ENCODE results near the gene CLVS2.

DNA sequence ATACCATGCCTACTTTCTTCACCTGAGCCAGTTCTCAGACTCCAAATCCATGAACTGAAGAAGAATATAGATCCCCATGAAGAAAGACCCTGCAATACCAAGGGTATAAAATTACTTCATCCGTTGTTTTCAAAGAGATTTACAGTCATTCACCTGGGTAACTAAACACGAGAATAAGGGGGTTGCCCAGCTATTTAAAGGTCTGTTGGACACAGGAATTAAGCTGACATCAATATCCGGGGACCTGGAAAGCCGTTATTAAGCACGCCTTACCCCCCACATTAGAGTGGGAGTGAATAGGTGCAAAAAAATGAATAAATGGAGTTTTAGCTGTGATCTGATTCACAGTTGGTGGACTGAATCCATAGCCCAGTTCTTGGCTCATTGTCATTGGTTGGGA lies 28.9 kb downstream of the CLVS2 start:
- TF ChIP-seq, protein P1, sequence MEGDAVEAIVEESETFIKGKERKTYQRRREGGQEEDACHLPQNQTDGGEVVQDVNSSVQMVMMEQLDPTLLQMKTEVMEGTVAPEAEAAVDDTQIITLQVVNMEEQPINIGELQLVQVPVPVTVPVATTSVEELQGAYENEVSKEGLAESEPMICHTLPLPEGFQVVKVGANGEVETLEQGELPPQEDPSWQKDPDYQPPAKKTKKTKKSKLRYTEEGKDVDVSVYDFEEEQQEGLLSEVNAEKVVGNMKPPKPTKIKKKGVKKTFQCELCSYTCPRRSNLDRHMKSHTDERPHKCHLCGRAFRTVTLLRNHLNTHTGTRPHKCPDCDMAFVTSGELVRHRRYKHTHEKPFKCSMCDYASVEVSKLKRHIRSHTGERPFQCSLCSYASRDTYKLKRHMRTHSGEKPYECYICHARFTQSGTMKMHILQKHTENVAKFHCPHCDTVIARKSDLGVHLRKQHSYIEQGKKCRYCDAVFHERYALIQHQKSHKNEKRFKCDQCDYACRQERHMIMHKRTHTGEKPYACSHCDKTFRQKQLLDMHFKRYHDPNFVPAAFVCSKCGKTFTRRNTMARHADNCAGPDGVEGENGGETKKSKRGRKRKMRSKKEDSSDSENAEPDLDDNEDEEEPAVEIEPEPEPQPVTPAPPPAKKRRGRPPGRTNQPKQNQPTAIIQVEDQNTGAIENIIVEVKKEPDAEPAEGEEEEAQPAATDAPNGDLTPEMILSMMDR (IDR thresholded peaks at IDR 0.05; ENCODE audit: low read depth, low read length, missing input control), result no peak
- no peak for TF ChIP-seq YY1 (IDR thresholded peaks at IDR 0.05)
- TF ChIP-seq, protein P2, sequence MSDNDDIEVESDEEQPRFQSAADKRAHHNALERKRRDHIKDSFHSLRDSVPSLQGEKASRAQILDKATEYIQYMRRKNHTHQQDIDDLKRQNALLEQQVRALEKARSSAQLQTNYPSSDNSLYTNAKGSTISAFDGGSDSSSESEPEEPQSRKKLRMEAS (IDR thresholded peaks at IDR 0.05), result no peak
- TF ChIP-seq EGR1 (IDR thresholded peaks at IDR 0.05; ENCODE audit: low read depth in 2 of 2), result no peak
- no peak for TF ChIP-seq GABPA (IDR thresholded peaks at IDR 0.05 in 1 of 2, conservative IDR thresholded peaks at IDR 0.05 in 1 of 2)
- no peak for TF ChIP-seq NR2F2 (IDR thresholded peaks at IDR 0.05)

All from liver (tissue), 3 donors.